C1 segment of cervical spinal cord (tissue), 14 donors: ENCODE results near the gene B3GALT6.

Source experiments
- DNase-seq, 14 donors: peaks; one replicate each; lab custom pipeline; 2025; lab: John Stamatoyannopoulos, UW

B3GALT6 gene

DNA sequence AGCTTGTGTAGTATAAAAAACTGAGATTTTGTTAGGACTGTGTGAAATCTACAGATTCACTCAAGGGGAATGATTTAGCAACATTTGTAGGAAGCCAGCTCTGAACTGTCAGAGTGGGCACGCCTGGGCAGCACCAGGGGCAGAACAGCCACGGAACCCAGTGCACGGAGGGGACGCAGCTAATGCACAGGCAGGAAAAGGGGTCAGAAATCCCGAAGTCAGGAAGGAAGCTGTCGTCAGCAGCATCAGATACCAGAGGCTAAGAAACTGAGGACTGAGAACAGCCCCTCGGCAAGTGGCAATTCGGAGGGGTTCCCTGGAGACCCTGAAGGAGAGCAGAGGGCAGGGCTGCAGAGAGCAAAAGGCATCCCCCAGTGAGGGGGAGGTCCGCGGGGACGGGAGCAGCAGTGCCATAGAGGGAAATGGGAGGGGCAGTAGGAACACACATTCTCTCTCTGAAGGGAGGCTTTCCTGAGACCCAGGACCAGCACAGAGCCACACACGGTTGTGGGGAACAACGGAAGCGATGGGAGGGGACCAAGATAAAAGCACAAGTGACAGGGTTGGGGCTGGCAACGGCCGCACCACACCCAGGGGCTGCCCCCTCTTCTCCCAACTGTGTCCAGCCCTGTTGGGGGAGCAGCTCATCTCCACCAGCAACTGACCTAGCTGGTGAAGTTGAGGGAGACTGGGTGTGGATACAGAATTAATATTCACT lies 29.0 kb downstream of the B3GALT6 start:
- DNase-seq: no peak

GRCh38 chr1:1262071-1262470 lies 30.0 kb downstream of the B3GALT6 start:
- no peak for DNase-seq

DNA sequence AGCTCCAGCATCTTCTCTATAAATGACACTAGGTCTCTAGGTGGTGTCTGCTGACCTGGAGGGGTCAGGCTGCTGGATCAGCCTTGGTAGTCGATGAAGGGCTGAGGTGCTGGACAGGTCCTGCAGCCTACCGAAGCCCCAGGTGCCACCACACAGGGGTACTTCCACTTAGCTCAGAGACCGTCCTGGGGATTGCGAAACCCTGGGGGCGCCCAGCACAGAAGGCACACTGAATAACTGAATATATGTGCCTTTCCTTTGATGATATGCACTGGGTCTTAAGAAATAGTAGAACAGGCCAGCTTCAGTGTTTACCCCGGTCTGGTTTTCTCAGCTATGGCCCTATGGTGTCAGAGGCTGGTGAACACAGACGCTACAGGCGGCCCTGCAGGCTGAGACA lies 30.7 kb downstream of the B3GALT6 start:
- no peak for DNase-seq

DNA sequence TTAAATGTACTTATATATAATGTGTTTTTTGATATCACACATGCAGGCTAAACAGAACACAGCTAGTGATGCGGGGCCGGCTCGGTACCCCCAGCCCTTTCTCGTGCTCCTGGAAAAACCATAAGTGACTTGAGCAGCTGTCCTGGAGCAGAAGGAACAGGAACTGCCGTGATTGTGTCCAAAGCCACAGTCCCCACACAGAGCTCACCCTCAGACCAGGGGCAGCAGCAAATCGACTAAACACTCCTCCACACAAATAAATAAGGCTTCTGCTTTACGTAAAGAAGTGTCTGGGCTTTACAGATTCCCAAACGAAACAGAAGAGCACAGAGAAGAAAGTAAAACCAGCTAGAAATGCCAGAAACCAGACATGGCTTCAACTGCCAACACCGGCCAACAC lies 32.0 kb downstream of the B3GALT6 start:
- no peak for DNase-seq

DNA sequence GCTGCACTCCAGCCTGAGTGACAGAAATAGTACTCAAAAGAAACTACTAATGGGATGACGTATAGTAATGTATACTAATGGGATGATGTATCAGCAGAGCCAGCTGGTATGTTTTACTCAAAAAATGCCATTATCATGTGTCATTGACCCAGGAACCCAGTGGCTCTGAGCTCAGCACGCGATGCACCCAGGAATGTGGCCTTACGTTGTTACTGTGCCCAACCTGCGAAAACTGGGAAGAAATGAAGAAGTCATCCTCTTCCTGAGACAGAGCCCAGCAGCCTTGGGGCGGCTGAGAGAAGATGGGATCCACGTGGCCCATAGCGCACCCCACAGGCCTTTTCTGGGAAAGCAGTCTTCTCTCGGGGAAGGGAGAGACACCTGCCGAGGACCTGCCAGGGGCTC lies 32.8 kb downstream of the B3GALT6 start:
- DNase-seq: no peak

- DNase-seq: no peak
These were observed 35.6 kb downstream of the B3GALT6 start for GRCh38 chr1:1267488-1268283.

- DNase-seq: no peak
These were observed 36.2 kb downstream of the B3GALT6 start for GRCh38 chr1:1268284-1268682.

- DNase-seq: peak in 1 of 14 donors; percentile 56
These were observed 38.8 kb downstream of the B3GALT6 start for GRCh38 chr1:1270813-1271212.

DNA sequence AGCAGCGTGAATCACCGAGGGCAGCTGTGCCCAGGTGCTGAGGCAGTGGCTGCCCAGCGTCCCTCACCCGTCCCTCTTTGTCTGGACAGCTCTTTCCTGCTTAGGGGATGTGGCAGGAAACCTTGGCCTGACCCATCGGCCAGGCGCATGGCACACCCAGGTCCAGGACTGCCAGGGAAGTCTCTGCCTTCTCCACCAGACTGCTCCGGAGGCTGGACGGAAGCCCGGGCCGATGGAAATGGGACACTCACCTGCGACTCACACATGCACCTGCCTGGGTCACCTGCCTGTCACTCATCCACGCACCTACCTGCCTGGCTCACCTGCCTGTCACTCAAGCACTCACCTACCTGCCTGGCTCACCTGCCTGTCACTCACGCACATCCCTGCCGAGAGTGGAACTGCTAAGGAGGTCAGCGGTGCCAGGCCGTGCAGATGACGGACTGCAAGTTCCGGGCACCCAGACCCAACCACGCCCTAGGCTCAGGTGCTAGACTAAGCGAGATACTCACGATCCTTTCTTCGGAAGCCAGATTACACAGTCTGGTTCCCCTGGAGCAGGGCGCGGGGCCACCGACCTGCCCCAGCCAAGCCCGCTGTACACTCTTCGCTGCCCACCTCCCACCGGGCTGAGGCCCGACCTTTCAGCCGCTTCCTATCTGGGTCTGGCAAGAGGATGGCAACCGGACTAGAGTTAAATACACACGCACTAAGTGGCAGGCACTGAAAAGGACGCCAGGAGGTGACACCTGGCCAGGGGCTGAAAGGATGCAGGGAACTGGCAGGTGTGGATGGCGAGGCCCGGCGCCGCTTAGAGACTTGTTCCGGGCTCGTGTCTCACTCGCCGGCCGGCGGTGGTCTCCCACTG lies 40.5 kb downstream of the B3GALT6 start:
- DNase-seq: no peak

GRCh38 chr1:1273209-1273511 lies 41.1 kb downstream of the B3GALT6 start:
- no peak for DNase-seq

- DNase-seq: peak; percentile 58 to 96 (median 92)
These were observed 41.7 kb downstream of the B3GALT6 start, which contains the start of gene UBE2J2 for GRCh38 chr1:1273512-1274298. UBE2J2 (minus strand) TSS chr1:1273854; CDS start chr1:1267992, 5,862 bp downstream.

- DNase-seq: peak in 1 of 14 donors; percentile 42
These were observed 42.4 kb downstream of the B3GALT6 start for GRCh38 chr1:1274299-1274930.

DNA sequence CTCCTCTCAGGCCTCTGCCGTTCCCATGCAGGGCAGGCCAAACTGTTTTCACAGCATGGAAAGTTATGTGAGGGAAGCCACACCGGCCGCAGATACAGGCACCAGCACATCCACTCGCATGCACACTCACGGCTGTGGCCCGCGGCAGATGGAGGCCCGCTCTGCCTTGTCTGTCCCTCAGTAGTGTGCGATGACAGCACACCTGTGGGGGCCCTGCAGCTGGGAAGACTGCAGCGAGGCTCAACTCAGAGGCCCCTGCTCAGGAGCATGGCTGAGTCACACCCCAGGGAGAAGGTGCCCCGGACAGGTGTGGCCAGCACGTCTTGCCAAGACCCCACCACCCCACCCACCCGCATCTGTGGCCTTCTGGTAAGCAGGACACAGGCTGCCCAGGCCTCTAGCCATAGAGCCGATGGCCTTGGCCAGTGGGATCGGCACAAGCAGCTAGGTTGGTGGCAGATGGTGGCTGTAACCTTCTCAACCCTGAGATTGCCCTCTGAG lies 42.9 kb downstream of the B3GALT6 start:
- DNase-seq: no peak

DNA sequence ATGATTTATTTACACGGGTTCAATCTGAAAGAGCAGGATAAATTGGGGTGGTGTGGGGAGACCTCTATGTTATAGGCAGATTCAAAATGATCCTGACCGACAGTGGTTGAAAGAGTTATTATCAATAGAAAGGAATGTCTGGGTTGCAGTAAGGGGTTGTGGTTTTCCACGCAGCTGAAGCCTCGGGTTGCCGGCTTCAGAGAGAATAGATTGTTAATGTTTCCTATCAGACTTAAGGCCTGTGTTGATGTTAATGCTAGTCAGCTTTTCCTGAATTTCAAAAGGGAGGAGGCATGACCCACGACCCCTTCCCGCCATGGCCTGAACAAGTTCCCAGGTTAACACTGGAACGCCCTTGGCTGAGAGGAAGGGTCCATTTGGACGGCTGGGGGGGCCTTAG lies 43.8 kb downstream of the B3GALT6 start:
- DNase-seq: no peak

DNA sequence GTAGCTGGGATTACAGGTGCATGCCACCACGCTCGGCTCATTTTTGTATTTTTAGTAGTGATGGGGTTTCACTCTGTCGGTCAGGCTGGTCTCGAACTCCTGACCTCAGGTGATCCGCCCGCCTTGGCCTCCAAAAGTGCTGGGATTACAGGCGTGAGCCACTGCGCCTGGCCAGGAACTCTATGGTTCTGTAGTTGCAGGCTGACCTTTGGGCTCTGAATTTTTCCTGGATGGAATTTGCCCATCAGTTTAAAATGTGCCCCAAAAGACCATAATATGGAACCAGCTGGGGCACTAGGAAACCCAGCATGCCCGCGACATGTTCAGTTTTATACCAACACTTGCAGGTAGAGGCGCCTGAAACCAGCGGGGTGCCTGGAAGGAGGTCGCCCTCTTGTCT lies 46.6 kb downstream of the B3GALT6 start:
- no peak for DNase-seq

DNA sequence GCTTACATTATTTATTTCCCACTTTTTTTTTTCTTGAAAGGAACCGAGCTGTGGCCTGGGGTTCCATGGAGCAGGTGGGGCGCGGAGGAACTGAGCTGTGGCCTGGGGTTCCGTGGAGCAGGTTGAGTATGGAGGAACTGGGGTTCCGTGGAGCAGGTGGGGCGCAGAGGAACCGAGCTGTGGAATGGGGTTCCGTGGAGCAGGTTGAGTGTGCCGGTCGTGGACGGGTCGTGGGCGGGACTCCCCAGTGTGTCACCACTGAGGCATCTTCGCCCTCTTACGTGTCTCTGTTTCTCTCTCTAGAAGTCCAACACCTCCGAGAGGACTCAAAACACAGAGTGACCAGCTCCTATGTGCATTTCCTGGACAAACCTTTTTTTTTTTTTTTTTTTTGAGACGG lies 47.0 kb downstream of the B3GALT6 start:
- no peak for DNase-seq

GRCh38 chr1:1280782-1281481 lies 48.9 kb downstream of the B3GALT6 start:
- no peak for DNase-seq

DNA sequence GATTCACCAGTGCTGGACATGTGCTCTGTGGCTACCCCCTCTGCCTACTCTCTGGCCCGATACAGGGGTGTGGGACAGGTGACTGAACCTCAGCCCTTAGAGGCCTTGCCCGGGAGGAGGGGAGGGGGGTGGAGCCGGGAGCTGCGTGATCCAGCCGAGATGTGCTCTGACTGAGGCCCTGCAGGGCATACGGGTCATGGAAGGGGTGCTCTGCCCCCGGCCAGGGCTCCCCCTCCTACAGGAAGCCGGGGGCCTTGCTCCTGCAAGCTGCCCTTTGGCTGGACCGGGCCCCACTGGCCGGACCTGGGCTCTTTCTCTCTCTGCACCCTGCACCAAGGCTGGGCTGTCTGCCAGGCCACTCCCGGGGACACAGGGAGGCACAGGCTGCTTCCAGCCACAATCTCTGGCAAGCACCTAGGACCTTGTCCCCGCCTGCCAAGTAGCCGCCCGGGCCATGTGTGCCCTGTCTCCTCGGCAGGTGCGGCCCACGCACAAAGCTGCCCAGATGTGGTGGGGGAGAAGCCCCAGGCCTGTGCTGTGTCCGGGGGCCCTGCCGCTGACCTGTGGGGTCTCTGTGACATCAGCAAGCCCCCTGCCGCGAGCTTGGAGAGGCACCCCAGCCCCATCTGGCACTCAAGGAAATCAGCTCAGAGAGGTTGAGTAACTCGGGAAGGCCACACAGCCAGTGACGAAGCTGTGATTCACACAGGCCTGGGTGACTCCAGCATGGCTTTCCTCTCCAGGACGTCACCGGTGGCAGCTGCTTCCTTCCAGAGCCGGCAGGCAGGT lies 49.7 kb downstream of the B3GALT6 start:
- peak in 1 of 14 donors; percentile 47 for DNase-seq

DNA sequence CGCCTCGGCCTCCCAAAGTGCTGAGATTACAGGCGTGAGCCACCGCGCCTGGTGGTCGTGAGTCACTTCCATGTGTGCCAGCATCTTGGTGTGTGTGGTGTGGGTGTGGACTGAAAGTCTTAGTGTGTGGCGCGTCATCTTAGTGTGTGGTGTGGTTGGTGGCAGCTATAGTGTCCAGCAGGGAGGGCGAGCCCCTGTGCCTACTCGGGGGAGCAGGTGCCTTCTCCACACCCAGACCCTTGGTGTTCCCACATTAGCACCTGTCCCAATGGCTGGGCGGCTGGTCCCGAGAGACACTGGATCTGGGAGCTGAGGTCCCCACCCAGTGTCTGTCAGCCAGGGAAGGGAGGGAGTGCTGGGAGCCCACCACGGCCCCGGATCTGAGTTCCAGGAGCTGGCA lies 51.0 kb downstream of the B3GALT6 start:
- DNase-seq: no peak
